ENCODE data around the gene XIST.
"Not testable (repeated sequence)": the region's sequence is repeated elsewhere in the genome, so short reads cannot be mapped to it uniquely, and the experiment has no call there.

XIST gene

GRCh38 chrX:73852467-73852866 is at the start of gene XIST:
XIST (minus strand) TSS chrX:73852714.
- DNase-seq (ENCODE audit: low read depth in 1 of 2, low spot score in 1 of 2): no peak

- DNase-seq (ENCODE audit: low read depth in 1 of 2, low spot score in 1 of 2): not testable (repeated sequence)
Observed at GRCh38 chrX:73898315-73898714, 45.8 kb upstream of the XIST start.

DNA sequence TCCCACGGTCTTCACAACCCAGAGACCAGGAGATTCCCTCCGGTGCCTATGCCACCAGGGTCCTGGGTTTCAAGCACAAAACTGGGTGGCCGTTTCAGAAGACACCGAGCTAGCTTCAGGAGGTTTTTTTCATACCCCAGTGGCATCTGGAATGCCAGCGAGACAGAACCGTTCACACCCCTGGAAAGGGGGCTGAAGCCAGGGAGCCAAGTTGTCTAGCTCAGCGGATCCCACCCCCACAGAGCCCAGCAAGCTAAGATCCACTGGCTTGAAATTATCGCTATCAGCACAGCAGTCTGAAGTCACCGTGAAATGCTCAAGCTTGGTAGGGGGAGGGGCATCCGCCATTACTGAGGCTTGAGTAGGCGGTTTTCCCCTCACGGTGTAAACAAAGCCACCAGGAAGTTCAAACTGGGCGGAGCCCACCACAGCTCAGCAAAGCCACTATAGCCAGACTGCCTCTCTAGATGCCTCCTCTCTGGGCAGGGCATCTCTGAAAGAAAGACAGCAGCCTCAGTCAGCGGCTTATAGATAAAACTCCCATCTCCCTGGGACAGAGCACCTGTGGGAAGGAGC is 40.1 kb upstream of the XIST start:
- DNase-seq (ENCODE audit: low read depth in 1 of 2, low spot score in 1 of 2): not testable (repeated sequence)

GRCh38 chrX:73882260-73882659 is 29.7 kb upstream of the XIST start:
- DNase-seq (ENCODE audit: low read depth in 1 of 2, low spot score in 1 of 2): not testable (repeated sequence)

GRCh38 chrX:73877687-73878086 is 25.2 kb upstream of the XIST start:
- no peak for DNase-seq (ENCODE audit: low read depth in 1 of 2, low spot score in 1 of 2)

- no peak for DNase-seq (ENCODE audit: low read depth in 1 of 2, low spot score in 1 of 2)
Observed at GRCh38 chrX:73876911-73877310, 24.4 kb upstream of the XIST start.

DNA sequence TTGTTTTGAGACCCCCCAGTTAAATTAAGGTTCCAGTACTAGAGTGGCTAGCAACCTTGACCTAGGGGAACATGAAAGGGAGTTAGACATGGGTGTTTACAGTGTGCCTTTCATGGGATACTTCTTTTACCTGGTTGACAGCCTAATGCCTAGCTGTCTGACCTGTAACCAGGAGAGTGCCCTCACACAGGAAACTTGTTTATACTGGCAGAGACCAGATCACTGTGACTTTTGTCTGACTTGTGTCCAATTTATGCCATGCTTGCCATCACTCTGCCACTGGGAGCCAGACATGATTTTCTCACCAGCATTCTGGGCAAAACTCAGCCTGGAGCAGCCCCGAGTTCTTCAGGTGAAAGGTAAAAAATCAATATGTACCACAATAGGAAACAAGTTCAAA is 16.4 kb upstream of the XIST start:
- DNase-seq (ENCODE audit: low read depth in 1 of 2, low spot score in 1 of 2): no peak

DNA sequence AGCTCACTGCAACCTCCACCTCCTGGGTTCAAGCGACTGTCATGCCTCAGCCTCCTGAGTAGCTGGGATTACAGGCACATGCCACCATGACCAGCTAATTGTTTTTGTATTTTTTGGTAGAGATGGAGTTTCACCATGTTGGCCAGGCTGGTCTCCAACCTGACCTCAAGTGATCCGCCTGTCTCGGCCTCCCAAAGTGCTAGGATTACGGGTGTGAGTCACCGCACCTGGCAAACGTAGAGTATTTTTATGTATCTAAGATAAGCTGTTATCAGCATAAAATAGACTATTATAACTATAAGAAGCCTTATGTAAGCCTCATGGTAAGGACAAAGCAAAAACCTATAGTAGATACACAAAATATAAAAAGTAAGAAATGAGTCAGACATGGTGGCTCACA is 14.6 kb upstream of the XIST start:
- no peak for DNase-seq (ENCODE audit: low read depth in 1 of 2, low spot score in 1 of 2)

DNA sequence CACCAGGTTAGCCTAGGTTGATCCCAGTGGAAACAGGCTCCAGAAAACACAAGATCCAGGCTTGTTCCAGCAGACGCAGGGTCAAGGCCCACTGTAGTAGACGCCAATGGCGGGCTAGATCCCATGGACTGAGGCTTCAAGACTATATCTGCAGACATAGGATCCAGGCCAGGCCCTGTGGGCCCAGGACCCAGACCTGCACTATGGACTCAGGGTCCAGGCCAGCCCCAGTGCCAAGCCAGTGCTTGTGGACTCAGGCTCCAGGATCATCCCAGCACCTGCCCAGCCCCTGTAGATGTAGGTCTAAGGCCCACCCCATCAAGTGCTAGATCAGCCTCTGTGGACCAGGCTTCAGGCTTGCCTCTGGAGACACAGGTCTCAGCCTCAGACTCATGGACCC is 11.3 kb upstream of the XIST start:
- no peak for DNase-seq (ENCODE audit: low read depth in 1 of 2, low spot score in 1 of 2)

DNA sequence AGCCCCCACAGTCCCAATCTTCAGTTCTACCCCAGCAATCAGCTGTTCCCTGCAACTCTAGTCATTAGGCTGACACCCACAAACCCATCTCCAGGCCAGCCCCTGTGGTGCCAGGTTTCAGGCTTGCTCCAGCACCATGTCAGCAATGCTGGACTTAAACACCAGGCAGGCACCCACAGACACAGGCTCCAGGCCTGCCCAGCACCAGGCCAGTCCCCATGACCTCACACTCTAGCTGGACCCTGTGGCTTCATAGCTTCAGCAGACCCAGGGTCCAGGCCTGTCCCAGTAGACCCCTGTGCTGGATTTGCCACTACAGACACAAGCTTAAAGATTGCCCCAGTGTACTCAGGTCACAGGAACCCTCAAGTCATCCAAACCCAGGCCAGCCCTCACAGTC is 10.8 kb upstream of the XIST start:
- no peak for DNase-seq (ENCODE audit: low read depth in 1 of 2, low spot score in 1 of 2)

GRCh38 chrX:73859622-73860021 is 7.1 kb upstream of the XIST start:
- no peak for DNase-seq (ENCODE audit: low read depth in 1 of 2, low spot score in 1 of 2)

DNA sequence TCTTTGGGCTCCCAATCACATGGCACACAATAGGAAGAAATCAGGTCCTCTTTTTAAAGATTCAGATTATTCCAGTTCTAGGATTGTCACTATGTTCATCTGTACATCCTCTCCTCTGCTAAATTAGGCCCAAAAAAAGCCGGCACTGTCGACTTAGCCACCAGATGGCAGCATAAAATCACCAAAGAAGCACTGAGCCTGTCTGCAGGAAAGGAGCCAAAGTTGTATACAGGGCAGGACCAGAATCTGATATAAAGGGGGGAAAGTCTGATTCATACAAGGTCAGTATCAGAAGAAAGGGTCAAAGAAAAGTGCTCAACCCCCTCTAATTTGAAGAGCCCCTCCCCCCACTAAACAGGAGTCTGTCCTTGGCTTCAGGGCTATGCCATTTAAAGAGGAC is 3.0 kb upstream of the XIST start:
- DNase-seq (ENCODE audit: low read depth in 1 of 2, low spot score in 1 of 2): peak; percentile 18 to 41

GRCh38 chrX:73852022-73852421 is 492 bp downstream of the XIST start:
- no peak for DNase-seq (ENCODE audit: low read depth in 1 of 2, low spot score in 1 of 2)

GRCh38 chrX:73851014-73852009 is 1.2 kb downstream of the XIST start:
- no peak for DNase-seq (ENCODE audit: low read depth in 1 of 2, low spot score in 1 of 2)

- no peak for DNase-seq (ENCODE audit: low read depth in 1 of 2, low spot score in 1 of 2)
Observed at GRCh38 chrX:73850124-73851013, 2.1 kb downstream of the XIST start.

DNA sequence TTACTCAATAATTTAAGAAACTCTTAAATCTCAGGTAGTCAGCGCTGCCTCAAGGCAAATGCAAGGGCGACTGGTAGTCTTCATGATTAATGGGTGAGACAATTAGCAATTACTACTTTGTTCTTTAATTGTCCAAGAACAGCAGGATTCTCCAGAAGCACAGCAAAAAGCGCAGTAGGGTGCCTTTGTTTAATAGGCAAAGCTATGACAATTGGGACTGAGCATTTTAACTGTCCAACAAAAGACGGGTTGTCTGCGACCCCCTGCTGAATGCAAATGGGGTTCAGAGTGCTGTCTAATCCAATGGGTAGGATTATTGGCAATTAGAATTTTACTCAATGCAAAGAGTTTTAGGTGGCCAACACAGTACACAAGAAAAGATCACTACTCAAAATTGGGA is 3.4 kb downstream of the XIST start:
- no peak for DNase-seq (ENCODE audit: low read depth in 1 of 2, low spot score in 1 of 2)

GRCh38 chrX:73847991-73848390 is 4.5 kb downstream of the XIST start:
- DNase-seq (ENCODE audit: low read depth in 1 of 2, low spot score in 1 of 2): no peak

DNA sequence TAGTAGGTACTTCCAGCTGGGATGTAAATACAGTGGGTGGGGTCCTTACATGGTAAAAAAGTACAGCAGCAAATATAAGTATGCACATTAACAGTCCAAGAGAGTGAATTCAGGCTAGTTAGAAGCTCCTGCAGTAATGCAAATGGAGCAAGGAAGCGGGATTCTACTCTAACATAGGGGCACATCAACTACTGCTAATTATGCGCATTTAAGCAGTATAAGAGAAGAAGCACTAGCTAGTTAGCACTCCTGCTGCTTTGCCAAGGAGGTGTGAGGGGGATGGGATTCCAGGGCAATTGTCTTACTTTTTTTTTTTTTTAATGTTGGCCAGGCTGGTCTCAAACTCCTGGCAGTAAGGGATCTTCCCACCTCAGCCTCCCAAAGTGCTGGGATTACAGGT is 5.4 kb downstream of the XIST start:
- DNase-seq (ENCODE audit: low read depth in 1 of 2, low spot score in 1 of 2): no peak

- no peak for DNase-seq (ENCODE audit: low read depth in 1 of 2, low spot score in 1 of 2)
Observed at GRCh38 chrX:73842541-73843234, 9.8 kb downstream of the XIST start.

DNA sequence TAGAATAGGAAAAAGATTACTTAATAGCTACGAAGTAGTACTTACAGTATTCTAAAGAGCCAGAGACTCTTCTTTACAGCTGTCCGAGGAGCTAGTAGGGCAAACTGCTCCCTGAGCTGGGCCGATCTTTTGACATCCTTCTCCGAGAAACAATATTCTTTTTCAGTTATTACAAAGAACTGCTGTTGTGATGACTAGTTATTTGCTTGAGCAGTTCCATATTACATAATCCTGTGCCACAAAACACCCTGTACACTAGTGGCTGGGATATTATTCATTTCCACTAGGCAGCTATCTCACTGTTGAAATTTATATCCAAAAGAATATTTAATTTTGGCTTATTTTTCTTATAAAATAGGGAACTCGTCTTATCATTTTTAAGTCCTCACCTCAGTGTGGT is 11.2 kb downstream of the XIST start:
- DNase-seq (ENCODE audit: low read depth in 1 of 2, low spot score in 1 of 2): no peak

Measured in activated CD4-positive, alpha-beta T cell treated with anti-CD3 and anti-CD28 coated beads, Interleukin-2, amount 50 U/mL, for 24 hours (primary cell).